Measurements from ENCODE around the gene DIAPH2. TPM values are rescaled to one million over a fixed set of nuclear protein-coding genes. Genes with fewer than 3 reads are reported as not detected.

Gene DIAPH2
- total RNA-seq, 2 donors from 2014 or later, result 21.5 to 51.8 TPM

GRCh38 chrX:97306771-97307470 lies 622.3 kb downstream of the DIAPH2 start:
- peak overlapping the region; percentile 1 for H3K27ac Mint-ChIP-seq
- no peak for DNase-seq
- peaks cover 3% of the 10 kb centered on the region for H3K36me3 Mint-ChIP-seq (ENCODE audit: low read depth)
- H3K9me3 Mint-ChIP-seq, result no peaks in the 10 kb centered on the region
- H3K27ac ChIP-seq (ENCODE audit: low read depth, low read length), result no peak overlapping the region
- H3K36me3 ChIP-seq (ENCODE audit: control insufficient read depth, insufficient read depth, low read length), result no peaks in the 10 kb centered on the region
- H3K9me3 ChIP-seq (ENCODE audit: control insufficient read depth, low read length), result no peaks in the 10 kb centered on the region
- no peak for TF ChIP-seq CTCF (conservative IDR thresholded peaks at IDR 0.05)
- H3K4me1 ChIP-seq (ENCODE audit: control insufficient read depth, insufficient read depth, low read length), result no peaks in the 10 kb centered on the region
- 31% methylated on average over 1 of the region's 1 CpG; no CpG with 5 or more reads in 1 of the 2 experiments for WGBS, 2 experiments (ENCODE audit: insufficient coverage in 1 of 2, insufficient read length in 1 of 2)
- no peak overlapping the region for H3K9ac ChIP-seq (ENCODE audit: extremely low read depth, low read length, poor library complexity, severe bottlenecking)
- no peaks in the 10 kb centered on the region for H3K27me3 Mint-ChIP-seq (ENCODE audit: insufficient read depth)
- H3K4me3 Mint-ChIP-seq, result no peak overlapping the region
- no peak overlapping the region for H3K4me3 ChIP-seq (ENCODE audit: low read length)
- peaks cover 33% of the 10 kb centered on the region for H3K4me1 Mint-ChIP-seq
- H3K27me3 ChIP-seq (ENCODE audit: control insufficient read depth, insufficient read depth, low read length, poor library complexity, severe bottlenecking), result no peaks in the 10 kb centered on the region

- Mint-ChIP-seq H3K4me3 (no peak overlapping the region), H3K4me1 (peaks cover 33% of the 10 kb centered on the region), H3K36me3 (ENCODE audit: low read depth) (peaks cover 3% of the 10 kb centered on the region), H3K27me3 (ENCODE audit: insufficient read depth) (no peaks in the 10 kb centered on the region), H3K9me3 (no peaks in the 10 kb centered on the region), H3K27ac (no peak overlapping the region)
- no peak overlapping the region for H3K4me3 ChIP-seq (ENCODE audit: low read length)
- no peaks in the 10 kb centered on the region for H3K9me3 ChIP-seq (ENCODE audit: control insufficient read depth, low read length)
- H3K27ac ChIP-seq (ENCODE audit: low read depth, low read length), result no peak overlapping the region
- H3K4me1 ChIP-seq (ENCODE audit: control insufficient read depth, insufficient read depth, low read length), result no peaks in the 10 kb centered on the region
- 97% methylated on average over 4 of the region's 4 CpGs; no CpG with 5 or more reads in 1 of the 2 experiments for WGBS, 2 experiments (ENCODE audit: insufficient coverage in 1 of 2, insufficient read length in 1 of 2)
- no peak for DNase-seq
- no peak overlapping the region for H3K9ac ChIP-seq (ENCODE audit: extremely low read depth, low read length, poor library complexity, severe bottlenecking)
- TF ChIP-seq CTCF (conservative IDR thresholded peaks at IDR 0.05), result no peak
- H3K36me3 ChIP-seq (ENCODE audit: control insufficient read depth, insufficient read depth, low read length), result no peaks in the 10 kb centered on the region
- H3K27me3 ChIP-seq (ENCODE audit: control insufficient read depth, insufficient read depth, low read length, poor library complexity, severe bottlenecking), result no peaks in the 10 kb centered on the region
Observed at GRCh38 chrX:97308171-97308570, 623.5 kb downstream of the DIAPH2 start.

DNA sequence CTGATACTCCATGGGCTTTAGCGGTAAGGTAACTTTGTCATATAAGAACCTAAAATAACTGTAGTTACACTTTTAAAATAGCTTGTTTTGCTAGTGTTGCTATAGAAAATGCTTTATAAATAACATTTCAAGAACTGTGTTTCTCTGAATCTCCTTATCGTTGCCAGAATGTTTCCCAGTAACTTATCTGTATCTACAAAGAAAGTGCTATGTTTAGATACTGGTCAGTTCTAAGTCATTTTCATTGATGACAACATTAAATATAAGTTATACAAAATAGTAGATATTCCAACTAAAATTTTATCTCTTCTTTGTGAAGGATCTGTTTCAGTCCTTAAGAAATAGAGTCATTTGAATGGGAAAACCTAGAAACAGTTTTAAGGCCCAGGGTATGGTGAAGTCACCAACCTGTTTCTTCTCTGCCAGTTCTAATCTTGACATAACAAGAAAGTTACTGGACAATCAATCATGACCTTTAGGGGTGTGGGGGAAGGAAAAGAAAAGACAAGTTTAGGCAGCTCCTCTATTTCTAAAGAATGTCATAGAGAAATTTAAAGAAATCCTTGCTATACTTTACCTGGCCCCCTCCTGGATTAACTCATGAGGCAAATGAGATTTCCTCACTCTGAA lies 625.0 kb downstream of the DIAPH2 start:
- Histone ChIP-seq H3K4me1 (ENCODE audit: control insufficient read depth, insufficient read depth, low read length) (no peaks in the 10 kb centered on the region), H3K9ac (ENCODE audit: extremely low read depth, low read length, poor library complexity, severe bottlenecking) (no peak overlapping the region), H3K4me3 (ENCODE audit: low read length) (no peak overlapping the region), H3K27me3 (ENCODE audit: control insufficient read depth, insufficient read depth, low read length, poor library complexity, severe bottlenecking) (no peaks in the 10 kb centered on the region), H3K36me3 (ENCODE audit: control insufficient read depth, insufficient read depth, low read length) (no peaks in the 10 kb centered on the region), H3K27ac (ENCODE audit: low read depth, low read length) (no peak overlapping the region), H3K9me3 (ENCODE audit: control insufficient read depth, low read length) (no peaks in the 10 kb centered on the region)
- WGBS, 2 experiments (ENCODE audit: insufficient coverage in 1 of 2, insufficient read length in 1 of 2), result 100% methylated on average over 1 of the region's 2 CpGs; no CpG with 5 or more reads in 1 of the 2 experiments
- no peak for TF ChIP-seq CTCF (conservative IDR thresholded peaks at IDR 0.05)
- peaks cover 3% of the 10 kb centered on the region for H3K36me3 Mint-ChIP-seq (ENCODE audit: low read depth)
- H3K4me3 Mint-ChIP-seq, result no peak overlapping the region
- H3K4me1 Mint-ChIP-seq, result peaks cover 37% of the 10 kb centered on the region
- DNase-seq, result no peak
- no peaks in the 10 kb centered on the region for H3K27me3 Mint-ChIP-seq (ENCODE audit: insufficient read depth)
- peak overlapping the region; percentile 90 for H3K27ac Mint-ChIP-seq
- H3K9me3 Mint-ChIP-seq, result no peaks in the 10 kb centered on the region
